ENCODE data around the gene ANKRD50. TPM values are rescaled to one million over a fixed set of nuclear protein-coding genes. Genes with fewer than 3 reads are reported as not detected.

ANKRD50 gene
- total and polyA plus RNA-seq, 2 of the 13 experiments (the other 11 are each of a cell fraction or from before 2014, with no cell fraction given) = 2.4 to 4.4 TPM

DNA sequence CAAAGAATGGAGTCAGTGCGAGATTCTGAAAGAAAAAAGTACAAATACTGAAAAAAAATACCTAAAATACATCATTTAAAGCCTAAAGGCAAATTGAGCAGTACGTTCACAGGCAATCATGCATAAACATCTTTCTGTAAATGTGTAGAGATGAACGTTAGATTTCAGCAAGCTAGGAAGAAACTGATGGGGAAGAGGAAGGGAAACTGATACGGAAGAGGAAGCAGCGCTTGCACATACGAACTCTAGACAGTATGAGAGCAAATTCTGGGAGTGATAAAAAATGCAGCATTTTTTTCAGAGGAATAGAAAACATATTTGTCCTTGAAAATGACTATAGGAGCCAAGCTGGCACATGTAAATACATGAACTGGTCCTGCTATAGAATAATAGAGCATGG is 9.4 kb downstream of the ANKRD50 start (continued):
- TF ChIP-seq, protein P1, sequence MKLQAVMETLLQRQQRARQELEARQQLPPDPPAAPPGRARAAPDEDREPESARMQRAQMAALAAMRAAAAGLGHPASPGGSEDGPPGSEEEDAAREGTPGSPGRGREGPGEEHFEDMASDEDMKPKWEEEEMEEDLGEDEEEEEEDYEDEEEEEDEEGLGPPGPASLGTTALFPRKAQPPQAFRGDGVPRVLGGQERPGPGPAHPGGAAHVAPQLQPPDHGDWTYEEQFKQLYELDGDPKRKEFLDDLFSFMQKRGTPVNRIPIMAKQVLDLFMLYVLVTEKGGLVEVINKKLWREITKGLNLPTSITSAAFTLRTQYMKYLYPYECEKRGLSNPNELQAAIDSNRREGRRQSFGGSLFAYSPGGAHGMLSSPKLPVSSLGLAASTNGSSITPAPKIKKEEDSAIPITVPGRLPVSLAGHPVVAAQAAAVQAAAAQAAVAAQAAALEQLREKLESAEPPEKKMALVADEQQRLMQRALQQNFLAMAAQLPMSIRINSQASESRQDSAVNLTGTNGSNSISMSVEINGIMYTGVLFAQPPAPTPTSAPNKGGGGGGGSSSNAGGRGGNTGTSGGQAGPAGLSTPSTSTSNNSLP (IDR thresholded peaks at IDR 0.05; ENCODE audit: low read depth, low read length) = no peak
- TF ChIP-seq SALL2 (CRISPR knock-in tag; IDR thresholded peaks at IDR 0.05) (no peak), PRDM15 (CRISPR knock-in tag; IDR thresholded peaks at IDR 0.05) (no peak), ZBTB8A (CRISPR knock-in tag; IDR thresholded peaks at IDR 0.05; ENCODE audit: borderline replicate concordance, low read depth) (no peak), GATAD2A (CRISPR knock-in tag; IDR thresholded peaks at IDR 0.05) (no peak), ZNF232 (CRISPR knock-in tag; IDR thresholded peaks at IDR 0.05; ENCODE audit: borderline replicate concordance) (no peak), HMG20A (CRISPR knock-in tag; IDR thresholded peaks at IDR 0.05; ENCODE audit: borderline replicate concordance) (no peak), ZNF17 (CRISPR knock-in tag; IDR thresholded peaks at IDR 0.05) (no peak), ZBTB20 (CRISPR knock-in tag; IDR thresholded peaks at IDR 0.05; ENCODE audit: borderline replicate concordance, low read depth) (no peak), ZSCAN22 (CRISPR knock-in tag; IDR thresholded peaks at IDR 0.05) (no peak)
